HG03135 (cell line): ENCODE data around the gene CIDEA.

Experiments used
- ATAC-seq: cut with Tn5 transposase; IDR thresholded peaks from one replicate; pipeline ENCODE4 v1.9.1; 2021; ENCODE audit warnings: mild to moderate bottlenecking, moderate library complexity; ENCODE audit not compliant: unreplicated experiment

The CIDEA gene

DNA sequence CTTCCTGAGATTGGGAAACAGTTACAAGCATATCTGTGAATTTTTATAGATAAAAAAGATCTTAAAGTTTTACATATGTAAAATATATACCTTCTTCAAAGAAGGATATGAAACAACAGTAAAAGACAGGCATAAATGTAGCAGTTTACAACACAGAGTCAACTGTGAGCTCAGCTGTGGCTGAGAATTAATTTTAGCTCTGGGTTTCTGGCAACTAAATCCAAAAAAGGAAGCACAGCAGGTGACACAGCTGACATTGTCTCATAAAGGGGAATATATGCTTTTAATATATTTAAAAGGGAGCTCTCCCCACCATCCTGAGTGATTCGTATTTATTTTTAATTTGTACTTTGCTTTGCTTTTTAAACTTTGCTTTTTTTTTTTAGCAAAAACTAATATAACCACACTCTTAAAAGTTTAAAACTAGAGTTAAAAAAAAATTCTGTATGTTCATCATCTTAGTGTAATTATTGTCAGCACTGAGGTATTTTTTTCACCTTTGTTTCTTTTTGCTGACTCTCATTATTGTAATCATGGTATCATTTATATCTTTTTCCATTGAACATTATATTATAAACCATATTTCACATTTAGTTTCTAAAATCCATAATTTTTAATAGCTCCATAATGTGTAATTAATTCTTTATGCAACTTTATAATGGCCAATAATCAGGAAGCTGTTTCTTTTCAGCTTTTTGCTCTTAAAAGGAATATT, 60.6 kb downstream of the CIDEA start:
- no peak for ATAC-seq

DNA sequence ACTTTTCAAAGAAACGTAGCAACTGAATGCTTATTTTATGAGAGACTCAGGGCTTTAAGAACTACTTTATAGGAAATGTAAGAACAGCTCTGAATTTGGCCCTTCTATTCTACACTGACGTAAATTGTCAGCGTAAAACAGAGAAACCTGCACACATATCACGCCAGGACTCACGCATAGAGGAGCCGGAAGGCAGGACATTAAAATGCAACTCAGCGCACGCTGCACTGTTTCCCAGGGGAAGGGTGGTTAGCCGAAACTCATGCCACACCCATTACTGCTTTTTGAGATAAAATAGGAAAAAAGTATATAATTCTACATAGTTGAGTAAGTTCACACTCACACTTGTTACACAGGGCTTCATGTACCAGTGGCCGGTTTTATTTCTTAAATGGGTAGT, 61.3 kb downstream of the CIDEA start:
- ATAC-seq: no peak

DNA sequence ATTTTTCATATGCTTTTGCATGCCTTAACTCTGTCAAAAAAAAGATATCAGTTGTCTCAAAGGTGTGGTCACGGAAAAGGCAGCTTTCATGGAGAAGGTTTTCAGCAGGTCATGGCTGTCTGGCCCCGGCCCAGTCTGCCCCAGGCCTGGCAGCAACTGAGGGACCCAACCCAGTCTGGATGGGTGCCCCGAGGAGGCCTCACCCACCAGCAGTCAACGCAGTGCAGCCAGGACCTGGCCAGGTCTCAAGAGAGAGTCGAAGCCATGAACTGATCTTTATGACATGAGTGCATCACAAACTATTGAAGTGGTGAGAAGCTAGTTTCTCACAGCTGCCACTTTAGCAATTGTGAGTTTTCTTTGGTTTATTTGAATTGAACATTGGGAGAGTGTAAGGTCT, 61.8 kb downstream of the CIDEA start:
- ATAC-seq: no peak

DNA sequence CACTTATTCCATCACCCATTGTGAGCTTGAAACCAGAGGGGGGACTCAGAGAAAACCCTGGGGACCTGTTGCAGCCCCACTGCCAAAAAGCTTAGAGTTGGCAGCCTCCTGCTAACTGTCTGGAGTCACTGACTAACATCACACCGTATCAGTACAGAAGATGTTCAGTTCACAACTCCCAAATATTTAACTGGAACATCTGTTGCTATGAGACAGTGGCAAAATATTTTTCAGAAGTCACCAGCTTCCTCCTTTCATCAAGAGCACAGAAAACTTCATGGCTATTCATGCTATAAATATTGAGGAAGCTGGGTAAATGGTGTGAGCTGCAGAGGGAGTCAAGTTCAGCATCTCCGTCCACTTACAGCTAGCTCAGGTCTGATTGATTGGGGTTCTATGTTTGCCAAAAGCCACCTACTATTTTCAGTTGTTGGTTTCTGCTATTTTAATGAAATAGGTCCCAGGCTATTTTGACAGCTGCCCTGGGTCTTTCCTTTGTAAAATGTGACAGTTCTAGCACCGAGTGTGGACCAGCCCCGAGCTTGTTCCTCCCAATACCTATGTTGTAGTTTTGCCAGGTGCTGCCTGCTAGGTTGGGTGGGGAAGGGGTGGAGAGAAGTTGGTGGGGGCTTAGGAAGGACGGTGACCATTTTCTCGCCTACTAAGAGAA, 63.6 kb downstream of the CIDEA start:
- no peak for ATAC-seq

DNA sequence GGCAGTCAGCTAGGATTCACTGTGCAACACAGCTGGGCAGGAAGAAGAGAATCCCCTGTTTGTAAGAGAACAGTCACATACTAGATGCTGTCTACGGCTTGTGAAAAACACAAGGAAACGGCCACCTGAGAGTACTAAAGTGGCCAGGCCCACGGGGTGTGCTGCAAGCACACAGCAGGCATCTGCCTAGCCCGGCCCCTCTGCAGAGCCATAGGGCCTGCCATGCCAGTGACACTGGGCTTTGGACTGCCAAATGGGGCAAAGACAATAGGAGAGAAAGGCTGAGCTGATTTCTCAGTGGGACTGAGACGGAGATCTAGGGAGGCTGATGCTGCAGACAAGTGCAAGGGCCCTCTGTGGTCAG, 64.2 kb downstream of the CIDEA start:
- ATAC-seq: no peak

DNA sequence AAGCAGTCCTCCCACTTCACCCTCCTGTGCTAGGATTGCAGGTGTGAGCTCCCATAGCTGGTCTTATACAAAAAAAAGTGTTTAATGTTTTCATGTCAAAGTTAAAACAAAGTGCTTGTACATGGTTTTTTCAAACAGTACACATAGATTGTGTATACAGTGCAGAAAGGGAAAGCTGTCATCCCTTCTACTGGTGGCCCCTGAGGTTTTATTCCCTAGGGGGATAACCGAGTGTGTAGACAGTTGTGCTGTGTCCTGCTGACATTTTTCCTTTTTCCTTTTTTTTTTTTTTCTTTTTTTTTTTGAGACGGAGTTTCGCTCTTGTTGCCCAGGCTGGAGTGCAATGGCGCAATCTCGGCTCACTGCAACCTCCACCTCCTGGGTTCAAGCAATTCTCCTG, 64.7 kb downstream of the CIDEA start:
- ATAC-seq: no peak

DNA sequence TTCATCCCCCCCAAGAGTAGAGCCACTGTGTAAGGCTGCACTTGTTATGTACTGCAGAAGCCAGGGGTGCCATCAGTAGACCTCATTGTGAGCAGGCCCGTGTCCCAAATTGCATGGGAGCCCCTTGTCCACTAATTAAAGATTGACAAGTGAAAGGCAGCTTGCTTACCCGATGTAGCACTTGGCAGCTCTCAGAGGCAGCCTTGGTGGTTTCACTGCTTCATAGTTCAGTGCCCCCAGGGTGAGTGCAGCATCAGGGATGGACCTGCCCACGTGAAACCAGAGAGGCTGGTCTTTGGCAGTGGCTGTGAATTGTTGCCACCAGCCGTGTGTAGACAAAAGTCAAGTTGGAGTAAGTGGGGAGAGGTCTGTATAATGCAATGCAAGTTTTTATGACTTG, 67.2 kb downstream of the CIDEA start:
- ATAC-seq: peak; percentile 63

DNA sequence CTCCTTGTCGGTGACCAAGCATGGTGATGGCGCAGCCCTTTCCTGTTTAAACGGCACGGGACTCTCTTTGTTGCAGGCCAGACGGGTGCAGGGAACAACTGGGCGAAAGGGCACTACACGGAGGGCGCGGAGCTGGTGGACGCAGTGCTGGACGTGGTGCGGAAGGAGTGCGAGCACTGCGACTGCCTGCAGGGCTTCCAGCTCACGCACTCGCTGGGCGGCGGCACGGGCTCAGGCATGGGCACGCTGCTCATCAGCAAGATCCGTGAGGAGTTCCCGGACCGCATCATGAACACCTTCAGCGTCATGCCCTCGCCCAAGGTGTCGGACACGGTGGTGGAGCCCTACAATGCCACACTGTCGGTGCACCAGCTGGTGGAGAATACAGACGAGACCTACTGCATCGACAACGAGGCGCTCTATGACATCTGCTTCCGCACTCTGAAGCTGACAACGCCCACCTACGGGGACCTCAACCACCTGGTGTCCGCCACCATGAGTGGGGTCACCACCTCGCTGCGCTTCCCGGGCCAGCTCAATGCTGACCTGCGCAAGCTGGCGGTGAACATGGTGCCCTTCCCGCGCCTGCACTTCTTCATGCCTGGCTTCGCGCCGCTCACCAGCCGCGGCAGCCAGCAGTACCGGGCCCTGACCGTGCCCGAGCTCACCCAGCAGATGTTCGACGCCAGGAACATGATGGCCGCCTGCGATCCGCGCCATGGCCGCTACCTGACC, 71.0 kb downstream of the CIDEA start:
- ATAC-seq: no peak

DNA sequence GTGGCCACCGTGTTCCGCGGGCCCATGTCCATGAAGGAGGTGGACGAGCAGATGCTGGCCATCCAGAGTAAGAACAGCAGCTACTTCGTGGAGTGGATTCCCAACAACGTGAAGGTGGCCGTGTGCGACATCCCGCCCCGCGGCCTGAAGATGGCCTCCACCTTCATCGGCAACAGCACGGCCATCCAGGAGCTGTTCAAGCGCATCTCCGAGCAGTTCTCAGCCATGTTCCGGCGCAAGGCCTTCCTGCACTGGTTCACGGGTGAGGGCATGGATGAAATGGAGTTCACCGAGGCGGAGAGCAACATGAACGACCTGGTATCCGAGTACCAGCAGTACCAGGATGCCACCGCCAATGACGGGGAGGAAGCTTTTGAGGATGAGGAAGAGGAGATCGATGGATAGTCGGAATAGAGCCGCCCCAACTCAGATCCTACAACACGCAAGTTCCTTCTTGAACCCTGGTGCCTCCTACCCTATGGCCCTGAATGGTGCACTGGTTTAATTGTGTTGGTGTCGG, 71.6 kb downstream of the CIDEA start:
- ATAC-seq: no peak

DNA sequence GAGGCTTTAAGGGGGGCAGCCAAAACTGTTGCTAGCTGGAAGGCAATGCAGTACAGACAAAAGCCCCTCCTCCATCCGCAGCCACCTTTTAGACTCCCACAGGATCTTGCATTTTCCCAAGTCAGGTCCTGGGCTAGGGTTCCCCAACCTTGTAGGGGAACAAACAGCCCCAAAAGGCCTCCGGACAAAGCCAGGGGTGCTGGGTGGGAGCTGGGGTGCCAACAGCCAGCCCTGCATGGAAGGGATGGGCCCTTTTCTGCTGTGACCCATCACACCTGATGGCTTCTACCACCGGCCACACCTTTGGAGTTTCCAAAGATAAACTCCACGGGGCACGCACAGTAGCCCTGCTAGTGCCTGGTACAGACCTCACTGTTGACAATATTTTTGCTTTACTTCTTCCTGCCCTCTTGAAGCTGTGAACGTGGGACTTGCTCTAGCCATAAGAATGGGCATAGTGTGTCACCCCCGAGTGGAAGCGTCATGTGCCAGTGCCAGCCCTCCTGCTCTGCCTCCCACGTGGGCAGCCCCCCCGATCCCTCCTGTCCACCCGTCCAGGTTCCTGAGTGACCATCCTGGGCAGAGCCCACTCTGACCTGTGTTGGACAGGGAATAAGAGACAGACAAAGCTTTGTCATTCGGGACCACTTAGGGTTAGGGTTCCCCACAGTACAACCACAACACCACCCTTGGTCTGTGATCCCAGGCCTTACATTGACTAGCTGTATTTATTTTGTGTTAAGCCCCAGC, 72.7 kb downstream of the CIDEA start:
- no peak for ATAC-seq
